Kidney (tissue), 14 donors: ENCODE measurements around the gene LGALS7. TPM values are rescaled to one million over a fixed set of nuclear protein-coding genes. Genes with fewer than 3 reads are reported as not detected.
"Not testable (repeated sequence)": the region's sequence is repeated elsewhere in the genome, so short reads cannot be mapped to it uniquely, and the experiment has no call there.

ENCODE experiments used
- DNase-seq, 5 donors: peaks; one replicate each; pipeline ENCODE4 v3.0.0-alpha.2; 2013 to 2020
- FAIRE-seq: peaks from 2 replicates; lab custom pipeline; 2012; peaks lifted over from hg19 to GRCh38; lab: Jason Lieb, UNC
- H3K27ac ChIP-seq, 2 donors: one replicate each; pipeline ENCODE4 v1.7.0; 2013; ENCODE audit warnings: low read depth in 2 of 2, low read length in 2 of 2, inconsistent platforms in 1 of 2
- H3K27me3 ChIP-seq: one replicate; pipeline ENCODE4 v1.7.1; 2013; ENCODE audit warnings: low read length, inconsistent platforms; ENCODE audit not compliant: control insufficient read depth, insufficient read depth
- H3K36me3 ChIP-seq, 3 donors: one replicate each; pipeline versions ENCODE4 v1.7.0 to v1.7.1; 2013; ENCODE audit warnings: low read length in 3 of 3, control low read depth in 1 of 3, inconsistent platforms in 1 of 3; ENCODE audit not compliant: insufficient read depth in 3 of 3, control insufficient read depth in 2 of 3
- H3K4me1 ChIP-seq, 3 donors: one replicate each; pipeline versions ENCODE4 v1.7.0 to v1.7.1; 2013; ENCODE audit warnings: low read length in 3 of 3, inconsistent platforms in 1 of 3, low read depth in 1 of 3; ENCODE audit not compliant: control insufficient read depth in 2 of 3, insufficient read depth in 2 of 3
- H3K4me3 ChIP-seq, 3 donors: one replicate each; pipeline versions ENCODE4 v1.7.0 to v1.8.1; 2013; ENCODE audit warnings: low read length in 3 of 3, control low read depth in 1 of 3, inconsistent platforms in 1 of 3
- H3K9ac ChIP-seq, 3 donors: one replicate each; pipeline versions ENCODE4 v1.7.0 to v1.7.1; 2013; ENCODE audit warnings: low read length in 3 of 3, control low read depth in 1 of 3, inconsistent platforms in 1 of 3
- H3K9me3 ChIP-seq, 3 donors: one replicate each; pipeline versions ENCODE4 v1.7.0 to v1.7.1; 2013; ENCODE audit warnings: low read length in 3 of 3, control low read depth in 1 of 3, inconsistent platforms in 1 of 3; ENCODE audit not compliant: control insufficient read depth in 2 of 3, insufficient read depth in 1 of 3
- intact Hi-C: fragments of 100-400 bp; cut with DNase I; formaldehyde crosslinking; loops from one replicate; pipeline ENCODE4 v1.11.1; 2022
- polyA plus RNA-seq: library from polyadenylated mRNA; stranded (reverse); fragments of 350-450 nt; fragmentation: Illumina TruSeq; extraction: RNeasy Lipid Tissue Mini Kit (QIAGEN cat#74804); gene quantifications from one replicate; pipeline ENCODE4 v1.2.3, GENCODE V29; 2014; ENCODE audit warnings: low read depth, low replicate concordance; ENCODE audit not compliant: insufficient read depth
- total RNA-seq: library from RNA; stranded (reverse); fragmentation: NEBNext Ultra II Directional; extraction: Animal tissue kit (Norgen Biotek cat#: 25700); gene quantifications from one replicate; pipeline ENCODE4 v1.2.1, GENCODE V29; 2021
- TF ChIP-seq, protein P1 (sequence below): IDR thresholded peaks from 3 replicates; pipeline ENCODE4 v1.5.1; 2012; ENCODE audit warnings: mild to moderate bottlenecking, moderate library complexity, borderline replicate concordance; ENCODE audit not compliant: insufficient read depth; ENCODE audit errors: extremely low read depth
- donor health status: control.
- donor health status: control.
- donor health status: control.
- donor health status: control.
- donor health status: control.
- donor health status: DM: yes; HTN: yes; CAD: no.
- donor health status: Normal renal cell carcinoma (clear cell type).

The LGALS7 gene
- total and polyA plus RNA-seq, 2 donors from 2014 or later: 1.3 TPM; not detected in 1

DNA sequence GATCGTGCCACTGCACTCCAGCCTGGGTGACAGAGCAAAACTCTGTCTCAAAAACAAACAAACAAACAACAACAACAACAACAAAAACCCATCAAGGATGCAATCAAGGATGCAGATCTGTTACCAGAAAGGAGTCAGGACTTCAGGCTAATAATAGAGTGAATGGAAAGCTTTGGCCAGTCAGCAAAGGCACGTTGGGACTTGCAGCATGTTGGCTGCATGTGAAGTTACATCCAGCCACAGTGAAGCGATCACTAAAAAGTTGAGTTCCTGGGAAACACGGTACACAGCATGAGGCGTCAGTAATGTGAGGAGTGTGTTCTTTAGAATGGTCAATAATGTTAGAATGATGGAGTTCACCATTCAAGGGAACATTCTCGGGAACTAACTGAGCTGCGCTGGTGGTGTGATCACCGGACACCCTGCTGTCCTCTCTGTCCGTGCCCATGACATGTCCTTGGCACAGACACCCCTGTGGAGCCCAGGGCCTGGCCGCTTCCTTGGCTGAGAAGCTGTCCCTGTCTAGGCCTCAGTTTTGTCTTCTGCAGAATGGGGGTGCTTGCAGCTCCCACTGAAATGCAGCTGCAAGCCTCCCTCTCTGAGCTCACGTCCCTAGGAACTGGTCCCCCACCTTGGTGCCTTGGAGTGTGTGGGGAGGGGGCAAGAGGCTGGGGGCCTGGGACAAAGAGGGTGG lies 13.4 kb upstream of the LGALS7 start:
- FAIRE-seq: no peak
- Histone ChIP-seq H3K27ac (no peak overlapping the region), H3K36me3 (no peaks in the 10 kb centered on the region), H3K27me3 (no peaks in the 10 kb centered on the region), H3K4me3 (no peak overlapping the region), H3K9ac (no peak overlapping the region), H3K9me3 (no peaks in the 10 kb centered on the region), H3K4me1 (no peaks in the 10 kb centered on the region)
- intact Hi-C loops: no loop called here
- DNase-seq: peak in 1 of 5 donors; percentile 39
- TF ChIP-seq, protein P1, sequence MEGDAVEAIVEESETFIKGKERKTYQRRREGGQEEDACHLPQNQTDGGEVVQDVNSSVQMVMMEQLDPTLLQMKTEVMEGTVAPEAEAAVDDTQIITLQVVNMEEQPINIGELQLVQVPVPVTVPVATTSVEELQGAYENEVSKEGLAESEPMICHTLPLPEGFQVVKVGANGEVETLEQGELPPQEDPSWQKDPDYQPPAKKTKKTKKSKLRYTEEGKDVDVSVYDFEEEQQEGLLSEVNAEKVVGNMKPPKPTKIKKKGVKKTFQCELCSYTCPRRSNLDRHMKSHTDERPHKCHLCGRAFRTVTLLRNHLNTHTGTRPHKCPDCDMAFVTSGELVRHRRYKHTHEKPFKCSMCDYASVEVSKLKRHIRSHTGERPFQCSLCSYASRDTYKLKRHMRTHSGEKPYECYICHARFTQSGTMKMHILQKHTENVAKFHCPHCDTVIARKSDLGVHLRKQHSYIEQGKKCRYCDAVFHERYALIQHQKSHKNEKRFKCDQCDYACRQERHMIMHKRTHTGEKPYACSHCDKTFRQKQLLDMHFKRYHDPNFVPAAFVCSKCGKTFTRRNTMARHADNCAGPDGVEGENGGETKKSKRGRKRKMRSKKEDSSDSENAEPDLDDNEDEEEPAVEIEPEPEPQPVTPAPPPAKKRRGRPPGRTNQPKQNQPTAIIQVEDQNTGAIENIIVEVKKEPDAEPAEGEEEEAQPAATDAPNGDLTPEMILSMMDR: no peak

- H3K4me1 ChIP-seq, FAIRE-seq, intact Hi-C loops, H3K9ac ChIP-seq, H3K27ac ChIP-seq, H3K27me3 ChIP-seq, H3K36me3 ChIP-seq, H3K4me3 ChIP-seq, H3K9me3 ChIP-seq: not testable (repeated sequence)
- DNase-seq: peak in 1 of 5 donors; percentile 30
These were observed 12.7 kb upstream of the LGALS7 start for GRCh38 chr19:38786061-38786460.

- TF ChIP-seq, protein P1: no peak
- no peak overlapping the region for H3K27ac ChIP-seq
- FAIRE-seq (no peak), DNase-seq (peak in 1 of 5 donors; percentile 32)
- no peaks in the 10 kb centered on the region for H3K4me1 ChIP-seq
- no peaks in the 10 kb centered on the region for H3K9me3 ChIP-seq
- no peak overlapping the region for H3K9ac ChIP-seq
- no peaks in the 10 kb centered on the region for H3K36me3 ChIP-seq
- H3K27me3 ChIP-seq: no peaks in the 10 kb centered on the region
- no peak overlapping the region for H3K4me3 ChIP-seq
- intact Hi-C loops: no loop called here
These were observed 11.9 kb upstream of the LGALS7 start for GRCh38 chr19:38785187-38785699.

DNA sequence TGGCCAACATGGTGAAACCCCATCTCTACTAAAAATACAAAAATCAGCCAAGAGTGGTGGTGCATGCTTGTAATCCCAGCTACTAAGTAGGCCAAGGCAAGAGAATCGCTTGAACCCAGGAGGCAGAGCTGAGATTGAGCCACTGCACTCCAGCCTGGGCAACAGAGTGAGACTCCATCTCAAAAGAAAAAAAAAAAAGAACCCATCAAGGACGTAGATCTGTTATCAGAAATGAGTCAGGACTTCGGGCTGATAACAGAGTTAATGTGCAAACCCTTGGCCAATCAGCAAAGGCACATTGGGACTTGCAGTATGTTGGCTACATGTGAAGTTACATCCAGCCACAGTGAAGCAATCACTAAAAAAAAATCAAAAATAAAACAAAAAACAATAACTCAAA lies 10.9 kb upstream of the LGALS7 start:
- TF ChIP-seq, protein P1: no peak
- Histone ChIP-seq H3K4me1 (no peaks in the 10 kb centered on the region), H3K9ac (no peak overlapping the region), H3K27me3 (no peaks in the 10 kb centered on the region), H3K27ac (no peak overlapping the region), H3K36me3 (no peaks in the 10 kb centered on the region), H3K4me3 (no peak overlapping the region), H3K9me3 (no peaks in the 10 kb centered on the region)
- DNase-seq (no peak), FAIRE-seq (no peak)
- intact Hi-C loops: no loop called here

DNA sequence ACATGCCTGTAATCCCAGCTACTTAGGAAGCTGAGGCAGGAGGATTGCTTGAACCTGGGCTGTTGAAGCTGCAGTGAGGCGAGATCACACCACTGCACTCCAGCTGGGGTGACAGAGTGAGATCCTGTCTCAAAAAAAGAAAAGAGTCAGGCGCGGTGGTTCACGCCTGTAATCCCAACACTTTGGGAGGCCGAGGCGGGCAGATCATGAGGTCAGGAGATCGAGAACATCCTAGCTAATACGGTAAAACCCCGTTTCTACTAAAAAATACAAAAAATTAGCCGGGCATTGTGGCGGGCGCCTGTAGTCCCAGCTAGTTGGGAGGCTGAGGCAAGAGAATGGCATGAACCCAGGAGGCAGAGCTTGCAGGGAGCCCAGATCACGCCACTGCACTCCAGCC lies 8.9 kb upstream of the LGALS7 start:
- DNase-seq: peak in 1 of 5 donors; percentile 15
- H3K36me3 ChIP-seq, H3K4me3 ChIP-seq, H3K9me3 ChIP-seq, H3K9ac ChIP-seq, H3K27me3 ChIP-seq, FAIRE-seq, intact Hi-C loops, H3K4me1 ChIP-seq, H3K27ac ChIP-seq: not testable (repeated sequence)
